Urinary bladder (tissue), 4 donors: Measurements from ENCODE around the gene MAD2L1BP. TPM values are rescaled to one million over a fixed set of nuclear protein-coding genes. Genes with fewer than 3 reads are reported as not detected.
A peak's percentile ranks its signal among the peaks of the same experiment; 100 is the strongest.

Source experiments
- DNase-seq: peaks from one replicate; pipeline ENCODE4 v3.0.0-alpha.2; 2015; ENCODE audit errors: extremely low spot score
- H3K27ac ChIP-seq: one replicate; pipeline ENCODE4 v1.5.1; 2013; ENCODE audit warnings: low read depth, mild to moderate bottlenecking, moderate library complexity
- H3K36me3 ChIP-seq: one replicate; pipeline ENCODE4 v1.6.1; 2013; ENCODE audit warnings: mild to moderate bottlenecking, moderate library complexity; ENCODE audit not compliant: insufficient read depth
- H3K4me1 ChIP-seq: one replicate; pipeline ENCODE4 v1.6.1; 2013; ENCODE audit warnings: mild to moderate bottlenecking, moderate library complexity; ENCODE audit not compliant: insufficient read depth
- H3K4me3 ChIP-seq: one replicate; pipeline ENCODE4 v1.5.1; 2013; ENCODE audit warnings: low read depth, low read length
- WGBS: extraction: QIAGEN DNeasy Blood & Tissue Kit; methylation state at CpG from one replicate; pipeline ENCODE4 v1.1.7; 2013; 5-methylcytosine and 5-hydroxymethylcytosine counted together
- polyA plus RNA-seq: library from polyadenylated mRNA; stranded (reverse); fragments of 200-250 nt; gene quantifications from one replicate; pipeline ENCODE4 v1.2.3, GENCODE V29; 2013
- total RNA-seq: library from RNA; depleted of rRNA; stranded (reverse); fragments of >200 nt; gene quantifications from one replicate; pipeline ENCODE4 v1.2.3, GENCODE V29; 2014
- donor health status: healthy with polysubstance abuse.
- donor health status: healthy.

MAD2L1BP gene
- total and polyA plus RNA-seq, 2 donors, result 16.8 to 25.3 TPM

DNA sequence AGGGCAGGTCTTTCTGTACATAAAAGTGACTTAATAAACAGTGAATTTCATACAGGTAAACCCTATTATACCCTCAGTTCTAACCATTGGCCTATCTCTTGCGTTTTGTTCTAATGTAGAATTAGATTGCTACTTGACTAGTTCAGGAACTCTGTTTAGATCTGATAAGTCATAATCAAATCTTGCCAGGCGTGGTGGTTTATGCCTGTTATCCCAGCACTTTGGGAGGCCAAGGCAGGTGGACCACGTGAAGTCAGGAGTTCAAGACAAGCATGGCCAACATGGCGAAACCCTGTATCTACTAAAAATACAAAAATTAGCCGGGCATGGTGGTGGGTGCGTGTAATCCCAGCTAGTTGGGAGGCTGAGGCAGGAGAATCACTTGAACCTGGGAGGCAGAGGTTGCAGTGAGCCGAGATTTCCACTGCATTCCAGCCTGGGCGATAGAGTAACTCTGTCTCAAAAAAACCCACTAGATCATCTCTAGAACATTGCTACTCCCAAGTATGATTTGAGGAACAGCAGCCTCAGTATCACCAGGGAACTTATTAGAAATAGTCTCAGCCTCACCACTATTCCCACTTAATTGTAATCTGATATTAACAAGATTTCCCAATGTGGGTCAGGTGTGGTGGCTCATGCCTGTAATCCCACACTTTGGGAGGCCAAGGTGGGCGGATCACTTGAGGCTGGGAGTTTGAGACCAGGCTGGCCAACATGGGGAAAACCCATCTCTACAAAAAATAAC lies 18.7 kb upstream of the MAD2L1BP start:
- WGBS, result 95% methylated on average over 9 of the region's 9 CpGs

GRCh38 chr6:43621078-43621835 lies 14.4 kb upstream of the MAD2L1BP start:
- Histone ChIP-seq H3K4me3 (no peak overlapping the region), H3K27ac (no peak overlapping the region), H3K4me1 (no peaks in the 10 kb centered on the region), H3K36me3 (peaks cover 3% of the 10 kb centered on the region)
- no peak for DNase-seq
- 96% methylated on average over 12 of the region's 12 CpGs for WGBS

More for the DNA sequence above, 18.7 kb upstream of the MAD2L1BP start:
- H3K4me1 ChIP-seq, result no peaks in the 10 kb centered on the region
- no peak for DNase-seq
- no peaks in the 10 kb centered on the region for H3K36me3 ChIP-seq
- no peak overlapping the region for H3K27ac ChIP-seq
- H3K4me3 ChIP-seq, result no peak overlapping the region

DNA sequence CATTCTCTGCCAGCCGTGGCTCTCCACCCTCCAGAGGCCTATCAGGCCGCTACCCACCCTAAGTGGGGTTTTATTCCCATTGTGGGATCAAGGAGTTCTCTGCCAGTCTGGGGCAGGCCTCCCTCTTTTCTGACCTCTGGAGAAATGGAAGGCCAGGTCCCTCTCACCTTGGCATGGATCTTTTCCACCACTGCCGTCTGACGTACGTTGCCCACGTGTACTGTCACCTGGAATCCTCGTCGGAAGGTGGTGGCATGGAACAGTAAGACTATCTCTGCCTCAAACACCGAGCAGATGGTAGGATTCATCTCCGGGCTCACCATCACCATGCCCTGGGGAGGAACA lies 13.8 kb upstream of the MAD2L1BP start:
- Histone ChIP-seq H3K27ac (no peak overlapping the region), H3K36me3 (peaks cover 3% of the 10 kb centered on the region), H3K4me1 (no peaks in the 10 kb centered on the region), H3K4me3 (no peak overlapping the region)
- no peak for DNase-seq
- WGBS, result 90% methylated on average over 10 of the region's 10 CpGs

GRCh38 chr6:43622541-43622940 lies 13.1 kb upstream of the MAD2L1BP start:
- WGBS, result 90% methylated on average over 10 of the region's 10 CpGs
- Histone ChIP-seq H3K27ac (no peak overlapping the region), H3K4me3 (no peak overlapping the region), H3K36me3 (peaks cover 3% of the 10 kb centered on the region), H3K4me1 (no peaks in the 10 kb centered on the region)
- no peak for DNase-seq

GRCh38 chr6:43623880-43624785 lies 11.5 kb upstream of the MAD2L1BP start:
- WGBS, result 90% methylated on average over 12 of the region's 12 CpGs
- DNase-seq, result no peak
- Histone ChIP-seq H3K36me3 (peaks cover 3% of the 10 kb centered on the region), H3K4me3 (no peak overlapping the region), H3K27ac (no peak overlapping the region), H3K4me1 (no peaks in the 10 kb centered on the region)

- no peak for DNase-seq
- Histone ChIP-seq H3K27ac (no peak overlapping the region), H3K4me1 (no peaks in the 10 kb centered on the region), H3K36me3 (peaks cover 3% of the 10 kb centered on the region), H3K4me3 (no peak overlapping the region)
- 86% methylated on average over 7 of the region's 7 CpGs for WGBS
Measured at GRCh38 chr6:43624786-43625288, 10.8 kb upstream of the MAD2L1BP start.

- peaks cover 3% of the 10 kb centered on the region for H3K36me3 ChIP-seq
- no peak for DNase-seq
- no peaks in the 10 kb centered on the region for H3K4me1 ChIP-seq
- no peak overlapping the region for H3K4me3 ChIP-seq
- no peak overlapping the region for H3K27ac ChIP-seq
- WGBS, result 94% methylated on average over 16 of the region's 16 CpGs
Measured at GRCh38 chr6:43625393-43625992, 10.1 kb upstream of the MAD2L1BP start.

DNA sequence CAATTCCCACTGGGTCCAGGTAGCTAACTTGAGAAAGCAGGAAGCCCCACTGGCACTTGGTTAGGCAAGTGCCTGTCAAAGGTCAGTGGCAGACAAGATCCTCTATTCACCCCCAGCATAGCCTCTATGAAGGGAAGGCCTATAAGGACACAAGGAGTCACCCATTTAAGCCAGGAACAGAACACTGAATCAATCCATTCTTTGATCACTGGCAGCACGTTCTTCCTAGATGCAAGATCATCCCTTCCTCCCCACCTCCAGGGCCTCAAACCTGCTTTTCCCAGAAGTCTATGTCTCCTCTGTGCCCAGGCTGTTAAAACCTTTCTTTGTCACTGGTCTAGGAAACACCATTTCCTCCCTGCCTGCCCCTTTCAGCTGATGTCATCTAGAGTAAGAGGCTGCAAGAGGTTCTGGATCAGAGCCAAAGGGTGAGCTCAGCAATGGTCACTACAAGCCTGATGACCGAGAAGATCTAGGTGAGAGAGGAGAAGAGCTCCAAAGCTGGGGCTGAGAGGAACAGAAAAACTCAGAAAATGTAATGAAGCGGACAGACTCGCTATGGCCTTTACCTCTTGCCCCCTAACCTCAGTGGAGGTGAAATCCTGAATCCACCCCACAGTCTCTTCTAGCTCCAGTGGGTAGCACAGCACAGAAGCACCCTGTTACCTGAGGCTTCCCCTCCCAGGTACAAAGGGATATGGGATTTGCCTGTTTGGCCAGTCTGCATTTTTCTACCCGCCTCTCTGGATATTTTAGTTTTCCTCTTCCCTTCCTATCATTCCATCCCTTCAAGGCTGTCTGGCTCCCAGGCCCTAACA lies 8.4 kb upstream of the MAD2L1BP start:
- H3K36me3 ChIP-seq, result peaks cover 3% of the 10 kb centered on the region
- DNase-seq, result peak; percentile 79
- H3K27ac ChIP-seq, result peak overlapping the region; percentile 44
- no peak overlapping the region for H3K4me3 ChIP-seq
- 57% methylated on average over 5 of the region's 5 CpGs for WGBS
- H3K4me1 ChIP-seq, result no peaks in the 10 kb centered on the region

DNA sequence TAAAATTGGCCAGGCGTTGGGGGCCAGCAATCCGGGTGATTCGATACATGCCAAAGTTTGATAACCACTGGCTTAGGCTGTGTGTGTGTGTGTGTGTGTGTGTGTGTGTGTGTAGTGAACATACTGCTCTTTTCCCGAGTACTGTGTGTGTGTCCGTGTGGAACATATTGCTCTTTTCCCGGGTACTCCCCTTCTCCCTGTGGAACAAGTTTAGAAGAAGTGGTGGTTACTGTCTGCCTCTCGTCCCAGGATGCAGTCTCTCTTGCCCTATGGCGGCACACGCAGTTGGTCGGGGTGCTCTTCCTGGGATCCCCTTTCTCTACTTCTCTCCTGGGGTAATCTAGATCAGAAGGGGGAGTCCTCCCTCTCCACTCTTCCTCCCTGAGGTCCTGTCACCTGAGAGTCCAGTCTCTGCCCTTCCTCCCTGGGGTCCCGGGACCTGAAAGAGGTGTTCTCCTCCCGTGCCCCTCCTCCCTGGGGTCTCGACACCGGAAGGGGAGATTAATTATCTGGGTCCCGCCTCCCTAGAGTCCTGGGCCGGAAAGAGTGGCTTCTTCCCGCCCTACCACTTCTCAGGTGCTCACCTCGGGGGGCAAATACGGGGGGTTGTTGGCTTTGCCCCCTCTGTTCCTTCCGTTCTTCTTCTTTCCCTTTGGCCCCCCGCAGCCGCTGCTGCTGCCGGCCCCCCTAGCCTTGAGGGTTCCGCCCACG lies 7.1 kb upstream of the MAD2L1BP start:
- 2% methylated on average over 25 of the region's 25 CpGs for WGBS
- H3K27ac ChIP-seq, result peak overlapping the region; percentile 95
- H3K36me3 ChIP-seq, result peaks cover 3% of the 10 kb centered on the region
- no peaks in the 10 kb centered on the region for H3K4me1 ChIP-seq
- H3K4me3 ChIP-seq, result peak overlapping the region; percentile 84
- peak; percentile 39 for DNase-seq

- Histone ChIP-seq H3K27ac (peak within 1 kb of the TSS; percentile 95), H3K4me1 (no peaks in the 10 kb centered on the region), H3K36me3 (peaks cover 3% of the 10 kb centered on the region), H3K4me3 (peak within 1 kb of the TSS; percentile 84)
- peak; percentile 98 for DNase-seq
- WGBS, result under 1% methylated on average over 46 of the region's 46 CpGs
Measured at GRCh38 chr6:43629104-43629504, 6.5 kb upstream of the MAD2L1BP start, which contains the start of gene GTPBP2. TSS of gene GTPBP2 (minus strand) at chr6:43629264. CDS start at chr6:43629162, 102 bp downstream.

DNA sequence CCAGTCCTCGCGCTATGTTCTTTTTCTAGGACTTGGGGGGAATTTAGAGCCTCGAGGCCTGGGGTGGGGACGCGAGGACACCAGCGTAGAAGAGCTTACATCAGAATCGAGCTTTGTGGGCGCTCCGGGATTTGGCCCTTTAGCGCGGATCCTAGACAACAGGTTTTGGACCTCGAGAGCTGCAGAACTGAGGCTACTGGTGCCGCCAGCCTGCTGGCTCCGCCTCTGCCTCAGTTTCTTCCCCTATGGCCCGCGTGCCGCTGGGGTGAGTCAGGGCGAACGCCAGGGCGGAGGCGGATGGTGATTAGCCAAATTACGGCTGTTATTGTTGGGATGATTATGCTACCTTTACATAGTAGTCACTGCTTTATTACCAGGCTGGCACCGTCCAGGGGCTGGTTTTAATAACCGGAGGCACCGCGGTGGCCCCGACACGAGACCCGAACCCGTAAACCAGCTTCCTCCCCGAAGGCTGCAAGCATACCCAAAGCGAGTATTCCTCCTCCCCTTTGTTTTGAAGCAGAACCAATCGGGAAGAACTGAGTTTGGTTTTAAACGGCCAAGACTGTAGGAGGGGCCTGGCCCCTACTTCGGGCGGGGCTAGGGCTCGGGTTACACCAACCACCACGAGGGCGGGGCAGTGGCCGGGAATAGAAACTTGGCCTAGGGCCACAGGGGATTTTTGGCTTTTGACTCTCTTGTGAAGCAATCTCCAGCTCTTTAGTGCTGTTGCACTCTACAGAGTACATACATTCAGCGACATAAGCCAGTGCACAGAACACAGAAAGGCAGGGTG lies 5.9 kb upstream of the MAD2L1BP start:
- peak overlapping the region; percentile 59 for H3K4me3 ChIP-seq
- under 1% methylated on average over 41 of the region's 41 CpGs for WGBS

More for the DNA sequence above, 5.9 kb upstream of the MAD2L1BP start:
- peak; percentile 97 for DNase-seq
- Histone ChIP-seq H3K36me3 (no peaks in the 10 kb centered on the region), H3K27ac (peak overlapping the region; percentile 89), H3K4me1 (no peaks in the 10 kb centered on the region)
